Breast epithelium (tissue), 4 donors: ENCODE data around the gene CFAP251. TPM values are rescaled to one million over a fixed set of nuclear protein-coding genes. Genes with fewer than 3 reads are reported as not detected.

ENCODE experiments used
- DNase-seq, 2 donors: peaks; one replicate each; pipeline ENCODE4 v3.0.0-alpha.2; 2019; ENCODE audit warnings: low spot score in 2 of 2
- H3K27ac ChIP-seq, 2 donors: fragments of 200-600 bp; sonication (generic) in 1 of 2; one replicate each; pipeline ENCODE4 v1.5.1; 2016 to 2019; ENCODE audit warnings: mild to moderate bottlenecking in 1 of 2
- H3K27me3 ChIP-seq, 2 donors: fragments of 200-600 bp; sonication (generic) in 1 of 2; one replicate each; pipeline versions ENCODE4 v1.5.1 to v1.6.0; 2017 to 2019; ENCODE audit warnings: control low read depth in 1 of 2, mild to moderate bottlenecking in 1 of 2
- H3K36me3 ChIP-seq: fragments of 200-600 bp; one replicate; pipeline ENCODE4 v1.5.1; 2019
- H3K4me1 ChIP-seq, 2 donors: fragments of 200-600 bp; sonication (generic); one replicate each; pipeline ENCODE4 v1.5.1; 2016 to 2019; ENCODE audit warnings: control low read depth in 1 of 2
- H3K4me3 ChIP-seq, 3 donors: fragments of 200-600 bp; sonication (generic); 1 replicate in 2 of 3; 2 replicates in 1 of 3; pipeline ENCODE4 v1.5.1; 2016 to 2019; ENCODE audit warnings: mild to moderate bottlenecking in 3 of 3, moderate library complexity in 2 of 3
- H3K9me3 ChIP-seq, 2 donors: fragments of 200-600 bp; sonication (generic) in 1 of 2; one replicate each; pipeline ENCODE4 v1.5.1; 2016 to 2019; ENCODE audit warnings: control low read depth in 1 of 2
- CTCF ChIP-seq, 3 donors: fragments of 450-650 bp; IDR thresholded peaks; one replicate each; pipeline ENCODE4 v1.5.1; 2016 to 2017; ENCODE audit warnings: antibody characterized with exemption in 3 of 3, mild to moderate bottlenecking in 3 of 3, moderate library complexity in 3 of 3
- POLR2A ChIP-seq: fragments of 450-650 bp; IDR thresholded peaks from one replicate; pipeline ENCODE4 v1.6.1; 2016; ENCODE audit warnings: antibody characterized with exemption, mild to moderate bottlenecking, moderate library complexity
- POLR2AphosphoS5 ChIP-seq, 3 donors: sonication (generic); formaldehyde crosslinking; IDR thresholded peaks; one replicate each; pipeline ENCODE4 v1.6.1; 2017; ENCODE audit warnings: antibody characterized with exemption in 3 of 3
- intact Hi-C: fragments of 100-400 bp; cut with DNase I; formaldehyde crosslinking; loops from one replicate; pipeline ENCODE4 v1.15.1; 2023; ENCODE audit warnings: low total_unique reads
- total RNA-seq, 3 donors: library from RNA; depleted of rRNA; stranded (reverse); fragments of >200 nt; gene quantifications; one replicate each; pipeline ENCODE4 v1.1.0, GENCODE V29; 2016

The CFAP251 gene
- total RNA-seq, 3 donors from 2014 or later = 4.8 to 8.2 (median 6.7) TPM

- TF ChIP-seq POLR2A (no peak), CTCF (IDR thresholded peaks at IDR 0.05) (no peak), POLR2AphosphoS5 (IDR thresholded peaks at IDR 0.05) (no peak)
- H3K4me1 ChIP-seq = no peaks in the 10 kb centered on the region
- no peaks in the 10 kb centered on the region for H3K36me3 ChIP-seq
- no peaks in the 10 kb centered on the region for H3K9me3 ChIP-seq
- H3K27me3 ChIP-seq = no peaks in the 10 kb centered on the region
- H3K27ac ChIP-seq = peak overlapping the region; percentile 22 to 45
- no peak for DNase-seq
- intact Hi-C loops = no loop called here
- no peak overlapping the region for H3K4me3 ChIP-seq
These were observed 85.5 kb downstream of the CFAP251 start for GRCh38 chr12:122003651-122004611.

GRCh38 chr12:122004633-122005071 lies 86.3 kb downstream of the CFAP251 start:
- no peak overlapping the region for H3K27ac ChIP-seq
- no peaks in the 10 kb centered on the region for H3K9me3 ChIP-seq
- no peaks in the 10 kb centered on the region for H3K36me3 ChIP-seq
- H3K4me1 ChIP-seq = no peaks in the 10 kb centered on the region
- TF ChIP-seq POLR2A = no peak
- TF ChIP-seq POLR2AphosphoS5 (IDR thresholded peaks at IDR 0.05) = no peak
- TF ChIP-seq CTCF (IDR thresholded peaks at IDR 0.05) = no peak
- H3K4me3 ChIP-seq = no peak overlapping the region
- no peak for DNase-seq
- intact Hi-C loops = no loop called here
- no peaks in the 10 kb centered on the region for H3K27me3 ChIP-seq

GRCh38 chr12:122005252-122005776 lies 86.9 kb downstream of the CFAP251 start:
- no peaks in the 10 kb centered on the region for H3K36me3 ChIP-seq
- no peak overlapping the region for H3K4me3 ChIP-seq
- no peaks in the 10 kb centered on the region for H3K9me3 ChIP-seq
- no peak for TF ChIP-seq POLR2A
- no peak for TF ChIP-seq POLR2AphosphoS5 (IDR thresholded peaks at IDR 0.05)
- no peak for TF ChIP-seq CTCF (IDR thresholded peaks at IDR 0.05)
- no peak overlapping the region for H3K27ac ChIP-seq
- no peaks in the 10 kb centered on the region for H3K4me1 ChIP-seq
- DNase-seq = no peak
- intact Hi-C loops = no loop called here
- H3K27me3 ChIP-seq = no peaks in the 10 kb centered on the region

- no peaks in the 10 kb centered on the region for H3K27me3 ChIP-seq
- no peak for DNase-seq
- intact Hi-C loops = no loop called here
- no peak for TF ChIP-seq CTCF (IDR thresholded peaks at IDR 0.05)
- no peak for TF ChIP-seq POLR2AphosphoS5 (IDR thresholded peaks at IDR 0.05)
- no peak for TF ChIP-seq POLR2A
- H3K4me1 ChIP-seq = no peaks in the 10 kb centered on the region
- no peak overlapping the region for H3K27ac ChIP-seq
- no peaks in the 10 kb centered on the region for H3K9me3 ChIP-seq
- H3K4me3 ChIP-seq = no peak overlapping the region
- H3K36me3 ChIP-seq = no peaks in the 10 kb centered on the region
These were observed 88.0 kb downstream of the CFAP251 start for GRCh38 chr12:122006186-122006926.
